SK-N-SH (cell line): ENCODE measurements around the gene EBF3.

Source experiments
- CHD2 ChIP-seq: fragments of 150-350 bp; IDR thresholded peaks from 2 replicates; pipeline ENCODE4 v1.6.1; 2018; ENCODE audit warnings: low read length; ENCODE audit not compliant: partially characterized antibody
- EP300 ChIP-seq, 2 experiments: IDR thresholded peaks; 2 replicates each; pipeline versions ENCODE4 v1.4.0 to v1.6.1; 2012; ENCODE audit warnings: borderline replicate concordance in 1 of 2, low read depth in 1 of 2, low read length in 1 of 2
- POLR2AphosphoS5 ChIP-seq: IDR thresholded peaks from 2 replicates; pipeline ENCODE4 v1.6.1; 2012; ENCODE audit warnings: low read depth, low read length
- TEAD4 ChIP-seq: IDR thresholded peaks from 2 replicates; pipeline ENCODE4 v1.4.0; 2012; ENCODE audit warnings: mild to moderate bottlenecking, borderline replicate concordance; ENCODE audit not compliant: insufficient read depth
- TF ChIP-seq, protein P1 (sequence below): fragments of 200-600 bp; sonication (generic); IDR thresholded peaks from 2 replicates; pipeline ENCODE4 v1.6.1; 2017; ENCODE audit warnings: antibody characterized with exemption, mild to moderate bottlenecking, moderate library complexity
- TF ChIP-seq, protein P2 (sequence below): fragments of 150-350 bp; IDR thresholded peaks from 2 replicates; pipeline ENCODE4 v1.6.1; 2017; ENCODE audit warnings: antibody characterized with exemption, low read length, low read depth, borderline replicate concordance

DNA sequence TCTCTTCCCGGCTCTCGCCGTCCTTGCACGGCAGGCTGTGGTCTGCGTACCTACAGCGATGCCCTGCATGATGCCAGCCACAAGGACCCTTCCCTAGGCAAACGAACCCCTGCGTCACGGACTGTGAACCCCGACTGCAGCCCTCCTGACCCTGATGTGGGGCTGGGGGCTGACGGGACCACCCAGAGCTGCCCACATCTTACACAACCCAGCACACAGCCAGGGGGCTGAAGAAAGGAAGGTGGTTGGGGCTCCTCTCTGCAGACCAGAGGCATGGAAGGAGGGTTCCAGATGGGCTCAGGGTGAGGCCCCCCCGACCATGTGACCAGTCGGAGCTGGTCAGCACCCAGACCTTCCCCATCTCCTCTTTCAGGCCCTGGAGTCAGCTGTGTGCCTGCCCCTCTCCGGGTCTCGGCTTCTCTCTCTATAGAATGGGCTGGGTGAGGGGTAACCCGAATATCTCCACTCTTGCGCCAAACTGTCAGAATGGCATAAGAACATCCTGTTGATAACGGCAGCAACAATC is 41.4 kb downstream of the EBF3 start:
- TF ChIP-seq, protein P1, sequence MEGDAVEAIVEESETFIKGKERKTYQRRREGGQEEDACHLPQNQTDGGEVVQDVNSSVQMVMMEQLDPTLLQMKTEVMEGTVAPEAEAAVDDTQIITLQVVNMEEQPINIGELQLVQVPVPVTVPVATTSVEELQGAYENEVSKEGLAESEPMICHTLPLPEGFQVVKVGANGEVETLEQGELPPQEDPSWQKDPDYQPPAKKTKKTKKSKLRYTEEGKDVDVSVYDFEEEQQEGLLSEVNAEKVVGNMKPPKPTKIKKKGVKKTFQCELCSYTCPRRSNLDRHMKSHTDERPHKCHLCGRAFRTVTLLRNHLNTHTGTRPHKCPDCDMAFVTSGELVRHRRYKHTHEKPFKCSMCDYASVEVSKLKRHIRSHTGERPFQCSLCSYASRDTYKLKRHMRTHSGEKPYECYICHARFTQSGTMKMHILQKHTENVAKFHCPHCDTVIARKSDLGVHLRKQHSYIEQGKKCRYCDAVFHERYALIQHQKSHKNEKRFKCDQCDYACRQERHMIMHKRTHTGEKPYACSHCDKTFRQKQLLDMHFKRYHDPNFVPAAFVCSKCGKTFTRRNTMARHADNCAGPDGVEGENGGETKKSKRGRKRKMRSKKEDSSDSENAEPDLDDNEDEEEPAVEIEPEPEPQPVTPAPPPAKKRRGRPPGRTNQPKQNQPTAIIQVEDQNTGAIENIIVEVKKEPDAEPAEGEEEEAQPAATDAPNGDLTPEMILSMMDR = no peak
- TF ChIP-seq POLR2AphosphoS5 (no peak), EP300 (IDR thresholded peaks at IDR 0.05; ENCODE audit: borderline replicate concordance in 1 of 2, low read depth in 1 of 2, low read length in 1 of 2) (no peak), CHD2 (no peak), TEAD4 (no peak)
- TF ChIP-seq, protein P2, sequence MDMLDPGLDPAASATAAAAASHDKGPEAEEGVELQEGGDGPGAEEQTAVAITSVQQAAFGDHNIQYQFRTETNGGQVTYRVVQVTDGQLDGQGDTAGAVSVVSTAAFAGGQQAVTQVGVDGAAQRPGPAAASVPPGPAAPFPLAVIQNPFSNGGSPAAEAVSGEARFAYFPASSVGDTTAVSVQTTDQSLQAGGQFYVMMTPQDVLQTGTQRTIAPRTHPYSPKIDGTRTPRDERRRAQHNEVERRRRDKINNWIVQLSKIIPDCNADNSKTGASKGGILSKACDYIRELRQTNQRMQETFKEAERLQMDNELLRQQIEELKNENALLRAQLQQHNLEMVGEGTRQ = no peak
